ENCODE data around the gene AMIGO2.

DNA sequence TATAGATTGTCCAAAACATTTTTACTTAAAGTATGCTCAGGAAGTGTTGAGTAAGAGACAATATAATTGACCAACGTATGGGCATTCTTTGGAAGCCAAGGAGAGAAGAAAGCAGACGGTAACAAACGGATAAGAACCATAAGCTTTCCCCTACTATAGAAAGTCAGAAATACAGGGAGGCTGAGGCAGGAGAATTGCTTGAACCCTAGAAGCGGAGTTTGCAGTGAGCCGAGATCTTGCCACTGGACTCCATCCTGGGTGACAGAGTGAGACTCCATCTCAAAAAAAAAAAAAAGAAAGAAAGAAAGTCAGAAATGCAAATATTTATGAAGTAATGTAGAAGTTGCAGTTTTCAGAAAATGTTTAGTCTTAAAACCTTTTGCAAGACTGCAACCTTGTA, 51.6 kb downstream of the AMIGO2 start:
- TF ChIP-seq FOXP4 (CRISPR knock-in tag; IDR thresholded peaks at IDR 0.05) (no peak), CTCF (IDR thresholded peaks at IDR 0.05) (no peak), NFYB (CRISPR knock-in tag; conservative IDR thresholded peaks at IDR 0.05; ENCODE audit: low read depth) (no peak), GTF2I (CRISPR knock-in tag; conservative IDR thresholded peaks at IDR 0.05) (no peak), ATF3 (CRISPR knock-in tag; conservative IDR thresholded peaks at IDR 0.05) (no peak), NR2C2 (CRISPR knock-in tag; IDR thresholded peaks at IDR 0.05) (no peak)
- TF ChIP-seq, protein P1, sequence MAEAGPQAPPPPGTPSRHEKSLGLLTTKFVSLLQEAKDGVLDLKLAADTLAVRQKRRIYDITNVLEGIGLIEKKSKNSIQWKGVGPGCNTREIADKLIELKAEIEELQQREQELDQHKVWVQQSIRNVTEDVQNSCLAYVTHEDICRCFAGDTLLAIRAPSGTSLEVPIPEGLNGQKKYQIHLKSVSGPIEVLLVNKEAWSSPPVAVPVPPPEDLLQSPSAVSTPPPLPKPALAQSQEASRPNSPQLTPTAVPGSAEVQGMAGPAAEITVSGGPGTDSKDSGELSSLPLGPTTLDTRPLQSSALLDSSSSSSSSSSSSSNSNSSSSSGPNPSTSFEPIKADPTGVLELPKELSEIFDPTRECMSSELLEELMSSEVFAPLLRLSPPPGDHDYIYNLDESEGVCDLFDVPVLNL (CRISPR knock-in tag; IDR thresholded peaks at IDR 0.05; ENCODE audit: borderline replicate concordance, low read depth): no peak
- TF ChIP-seq, protein P2, sequence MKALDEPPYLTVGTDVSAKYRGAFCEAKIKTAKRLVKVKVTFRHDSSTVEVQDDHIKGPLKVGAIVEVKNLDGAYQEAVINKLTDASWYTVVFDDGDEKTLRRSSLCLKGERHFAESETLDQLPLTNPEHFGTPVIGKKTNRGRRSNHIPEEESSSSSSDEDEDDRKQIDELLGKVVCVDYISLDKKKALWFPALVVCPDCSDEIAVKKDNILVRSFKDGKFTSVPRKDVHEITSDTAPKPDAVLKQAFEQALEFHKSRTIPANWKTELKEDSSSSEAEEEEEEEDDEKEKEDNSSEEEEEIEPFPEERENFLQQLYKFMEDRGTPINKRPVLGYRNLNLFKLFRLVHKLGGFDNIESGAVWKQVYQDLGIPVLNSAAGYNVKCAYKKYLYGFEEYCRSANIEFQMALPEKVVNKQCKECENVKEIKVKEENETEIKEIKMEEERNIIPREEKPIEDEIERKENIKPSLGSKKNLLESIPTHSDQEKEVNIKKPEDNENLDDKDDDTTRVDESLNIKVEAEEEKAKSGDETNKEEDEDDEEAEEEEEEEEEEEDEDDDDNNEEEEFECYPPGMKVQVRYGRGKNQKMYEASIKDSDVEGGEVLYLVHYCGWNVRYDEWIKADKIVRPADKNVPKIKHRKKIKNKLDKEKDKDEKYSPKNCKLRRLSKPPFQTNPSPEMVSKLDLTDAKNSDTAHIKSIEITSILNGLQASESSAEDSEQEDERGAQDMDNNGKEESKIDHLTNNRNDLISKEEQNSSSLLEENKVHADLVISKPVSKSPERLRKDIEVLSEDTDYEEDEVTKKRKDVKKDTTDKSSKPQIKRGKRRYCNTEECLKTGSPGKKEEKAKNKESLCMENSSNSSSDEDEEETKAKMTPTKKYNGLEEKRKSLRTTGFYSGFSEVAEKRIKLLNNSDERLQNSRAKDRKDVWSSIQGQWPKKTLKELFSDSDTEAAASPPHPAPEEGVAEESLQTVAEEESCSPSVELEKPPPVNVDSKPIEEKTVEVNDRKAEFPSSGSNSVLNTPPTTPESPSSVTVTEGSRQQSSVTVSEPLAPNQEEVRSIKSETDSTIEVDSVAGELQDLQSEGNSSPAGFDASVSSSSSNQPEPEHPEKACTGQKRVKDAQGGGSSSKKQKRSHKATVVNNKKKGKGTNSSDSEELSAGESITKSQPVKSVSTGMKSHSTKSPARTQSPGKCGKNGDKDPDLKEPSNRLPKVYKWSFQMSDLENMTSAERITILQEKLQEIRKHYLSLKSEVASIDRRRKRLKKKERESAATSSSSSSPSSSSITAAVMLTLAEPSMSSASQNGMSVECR (CRISPR knock-in tag; IDR thresholded peaks at IDR 0.05; ENCODE audit: borderline replicate concordance): no peak
